GM10266 (cell line): ENCODE measurements around the gene SSPN.

ENCODE experiments used
- DNase-seq: peaks from one replicate; pipeline ENCODE4 v3.0.0; 2012; ENCODE audit errors: extremely low spot score
- CTCF ChIP-seq: IDR thresholded peaks from 2 replicates; pipeline ENCODE4 v1.5.1; 2012; ENCODE audit warnings: mild to moderate bottlenecking, low read depth; ENCODE audit not compliant: control insufficient read depth, insufficient read depth; ENCODE audit errors: missing control alignments

SSPN gene

GRCh38 chr12:26197832-26198231 is 2.5 kb downstream of the SSPN start:
- no peak for TF ChIP-seq CTCF

GRCh38 chr12:26198742-26199141 is 3.4 kb downstream of the SSPN start:
- no peak for DNase-seq
- TF ChIP-seq CTCF: no peak

More at GRCh38 chr12:26197832-26198231, 2.5 kb downstream of the SSPN start:
- no peak for DNase-seq

GRCh38 chr12:26203167-26203780 is 7.9 kb downstream of the SSPN start:
- TF ChIP-seq CTCF: no peak
- DNase-seq: no peak

GRCh38 chr12:26204612-26205289 is 9.4 kb downstream of the SSPN start:
- no peak for DNase-seq
- TF ChIP-seq CTCF: no peak

GRCh38 chr12:26205298-26205697 is 9.9 kb downstream of the SSPN start:
- no peak for TF ChIP-seq CTCF
- DNase-seq: no peak

GRCh38 chr12:26205941-26206340 is 10.6 kb downstream of the SSPN start:
- no peak for TF ChIP-seq CTCF
- DNase-seq: no peak

GRCh38 chr12:26211331-26211730 is 16.0 kb downstream of the SSPN start:
- no peak for DNase-seq
- no peak for TF ChIP-seq CTCF
